ENCODE data around the gene XYLT1.

The XYLT1 gene

GRCh38 chr16:17345043-17345442, 125.7 kb downstream of the XYLT1 start:
- CTCF ChIA-PET, result no interaction called here
- POLR2A ChIA-PET, result no interaction called here
- no peak for DNase-seq (ENCODE audit: extremely low spot score)
- TF ChIP-seq L3MBTL2 (conservative IDR thresholded peaks at IDR 0.05) (no peak), SP1 (IDR thresholded peaks at IDR 0.05) (no peak), CTBP1 (IDR thresholded peaks at IDR 0.05; ENCODE audit: borderline replicate concordance) (no peak), ARNT (IDR thresholded peaks at IDR 0.05) (no peak)

- TF ChIP-seq BHLHE40 (IDR thresholded peaks at IDR 0.05; ENCODE audit: borderline replicate concordance) (no peak), FOXA1 (IDR thresholded peaks at IDR 0.05) (no peak), ZNF384 (IDR thresholded peaks at IDR 0.05) (no peak)
- no peak for DNase-seq (ENCODE audit: extremely low spot score)
- CTCF ChIA-PET, result no interaction called here
- POLR2A ChIA-PET, result no interaction called here
Measured at GRCh38 chr16:17343728-17344127, 127.0 kb downstream of the XYLT1 start.

- DNase-seq (ENCODE audit: extremely low spot score), result no peak
- ChIA-PET CTCF (no interaction called here), POLR2A (no interaction called here)
- TF ChIP-seq SP1 (IDR thresholded peaks at IDR 0.05) (no peak), ZNF384 (IDR thresholded peaks at IDR 0.05) (no peak), CTBP1 (IDR thresholded peaks at IDR 0.05; ENCODE audit: borderline replicate concordance) (no peak), PKNOX1 (IDR thresholded peaks at IDR 0.05) (no peak), HDGF (IDR thresholded peaks at IDR 0.05; ENCODE audit: borderline replicate concordance) (no peak), TARDBP (IDR thresholded peaks at IDR 0.05) (no peak), FOXA1 (IDR thresholded peaks at IDR 0.05) (no peak), BHLHE40 (IDR thresholded peaks at IDR 0.05; ENCODE audit: borderline replicate concordance) (no peak), SUZ12 (IDR thresholded peaks at IDR 0.05) (no peak), FOXK2 (IDR thresholded peaks at IDR 0.05) (no peak), ARNT (IDR thresholded peaks at IDR 0.05) (no peak), NFRKB (IDR thresholded peaks at IDR 0.05) (no peak), LEF1 (IDR thresholded peaks at IDR 0.05; ENCODE audit: borderline replicate concordance) (no peak), FOXM1 (IDR thresholded peaks at IDR 0.05; ENCODE audit: borderline replicate concordance) (no peak), L3MBTL2 (conservative IDR thresholded peaks at IDR 0.05) (no peak), ELF4 (IDR thresholded peaks at IDR 0.05) (no peak)
Measured at GRCh38 chr16:17343028-17343427, 127.7 kb downstream of the XYLT1 start.

GRCh38 chr16:17342031-17342430, 128.7 kb downstream of the XYLT1 start:
- DNase-seq (ENCODE audit: extremely low spot score), result no peak
- CTCF ChIA-PET, result no interaction called here
- POLR2A ChIA-PET, result no interaction called here
- TF ChIP-seq LEF1 (IDR thresholded peaks at IDR 0.05; ENCODE audit: borderline replicate concordance) (no peak), FOXA1 (IDR thresholded peaks at IDR 0.05) (no peak), PKNOX1 (IDR thresholded peaks at IDR 0.05) (no peak), SUZ12 (IDR thresholded peaks at IDR 0.05) (no peak), TARDBP (IDR thresholded peaks at IDR 0.05) (no peak), NFRKB (IDR thresholded peaks at IDR 0.05) (no peak), SP1 (IDR thresholded peaks at IDR 0.05) (no peak), L3MBTL2 (conservative IDR thresholded peaks at IDR 0.05) (no peak), HDGF (IDR thresholded peaks at IDR 0.05; ENCODE audit: borderline replicate concordance) (no peak), FOXK2 (IDR thresholded peaks at IDR 0.05) (no peak), FOXM1 (IDR thresholded peaks at IDR 0.05; ENCODE audit: borderline replicate concordance) (no peak), ARNT (IDR thresholded peaks at IDR 0.05) (no peak), BHLHE40 (IDR thresholded peaks at IDR 0.05; ENCODE audit: borderline replicate concordance) (no peak)

- no peak for DNase-seq (ENCODE audit: extremely low spot score)
- CTCF ChIA-PET, result no interaction called here
- TF ChIP-seq PKNOX1 (IDR thresholded peaks at IDR 0.05), result no peak
- TF ChIP-seq SP1 (IDR thresholded peaks at IDR 0.05), result no peak
- no peak for TF ChIP-seq FOXA1 (IDR thresholded peaks at IDR 0.05)
- TF ChIP-seq FOXK2 (IDR thresholded peaks at IDR 0.05), result no peak
- no peak for TF ChIP-seq NFRKB (IDR thresholded peaks at IDR 0.05)
- no peak for TF ChIP-seq ELF4 (IDR thresholded peaks at IDR 0.05)
- no peak for TF ChIP-seq HDGF (IDR thresholded peaks at IDR 0.05; ENCODE audit: borderline replicate concordance)
- no peak for TF ChIP-seq TARDBP (IDR thresholded peaks at IDR 0.05)
- TF ChIP-seq CTBP1 (IDR thresholded peaks at IDR 0.05; ENCODE audit: borderline replicate concordance), result no peak
- no peak for TF ChIP-seq L3MBTL2 (conservative IDR thresholded peaks at IDR 0.05)
- POLR2A ChIA-PET, result no interaction called here
Measured at GRCh38 chr16:17340804-17341203, 130.0 kb downstream of the XYLT1 start.

- ChIA-PET CTCF (no interaction called here), POLR2A (no interaction called here)
- TF ChIP-seq TARDBP (IDR thresholded peaks at IDR 0.05) (no peak), BHLHE40 (IDR thresholded peaks at IDR 0.05; ENCODE audit: borderline replicate concordance) (no peak), ELF4 (IDR thresholded peaks at IDR 0.05) (no peak), ARNT (IDR thresholded peaks at IDR 0.05) (no peak), FOXK2 (IDR thresholded peaks at IDR 0.05) (no peak), L3MBTL2 (conservative IDR thresholded peaks at IDR 0.05) (no peak), NFRKB (IDR thresholded peaks at IDR 0.05) (no peak)
- no peak for DNase-seq (ENCODE audit: extremely low spot score)
Measured at GRCh38 chr16:17339764-17340541, 130.8 kb downstream of the XYLT1 start.

- TF ChIP-seq BHLHE40 (IDR thresholded peaks at IDR 0.05; ENCODE audit: borderline replicate concordance) (no peak), HDGF (IDR thresholded peaks at IDR 0.05; ENCODE audit: borderline replicate concordance) (no peak), CTBP1 (IDR thresholded peaks at IDR 0.05; ENCODE audit: borderline replicate concordance) (no peak)
- POLR2A ChIA-PET, result no interaction called here
- CTCF ChIA-PET, result interaction anchor here (0.6 kb wide), 1 partner anchor 10 kb away, joined by 3 read pairs; no protein-coding TSS in a partner anchor
- no peak for DNase-seq (ENCODE audit: extremely low spot score)
Measured at GRCh38 chr16:17338244-17338643, 132.5 kb downstream of the XYLT1 start.
